ENCODE data around the gene ZNF766.

DNA sequence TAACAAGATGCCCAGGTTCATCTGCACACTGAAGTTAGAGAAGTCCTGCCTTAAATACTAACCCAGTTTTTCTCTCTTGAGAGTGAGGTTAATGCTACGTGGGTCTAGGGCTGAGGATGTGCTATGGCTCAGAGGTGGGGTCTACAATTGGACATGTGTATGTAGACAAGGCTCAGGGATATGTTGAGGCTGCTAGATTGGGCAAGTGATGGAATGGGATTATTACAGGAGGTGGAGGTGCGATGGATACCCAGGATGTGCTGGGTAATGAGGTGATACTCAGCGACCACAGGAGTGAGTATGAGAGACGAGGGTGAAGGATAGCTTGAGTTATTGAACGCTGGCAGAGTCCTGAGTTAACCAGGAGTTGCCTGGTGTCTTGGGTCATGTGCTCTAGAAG, 41.4 kb upstream of the ZNF766 start:
- TF ChIP-seq, protein P1, sequence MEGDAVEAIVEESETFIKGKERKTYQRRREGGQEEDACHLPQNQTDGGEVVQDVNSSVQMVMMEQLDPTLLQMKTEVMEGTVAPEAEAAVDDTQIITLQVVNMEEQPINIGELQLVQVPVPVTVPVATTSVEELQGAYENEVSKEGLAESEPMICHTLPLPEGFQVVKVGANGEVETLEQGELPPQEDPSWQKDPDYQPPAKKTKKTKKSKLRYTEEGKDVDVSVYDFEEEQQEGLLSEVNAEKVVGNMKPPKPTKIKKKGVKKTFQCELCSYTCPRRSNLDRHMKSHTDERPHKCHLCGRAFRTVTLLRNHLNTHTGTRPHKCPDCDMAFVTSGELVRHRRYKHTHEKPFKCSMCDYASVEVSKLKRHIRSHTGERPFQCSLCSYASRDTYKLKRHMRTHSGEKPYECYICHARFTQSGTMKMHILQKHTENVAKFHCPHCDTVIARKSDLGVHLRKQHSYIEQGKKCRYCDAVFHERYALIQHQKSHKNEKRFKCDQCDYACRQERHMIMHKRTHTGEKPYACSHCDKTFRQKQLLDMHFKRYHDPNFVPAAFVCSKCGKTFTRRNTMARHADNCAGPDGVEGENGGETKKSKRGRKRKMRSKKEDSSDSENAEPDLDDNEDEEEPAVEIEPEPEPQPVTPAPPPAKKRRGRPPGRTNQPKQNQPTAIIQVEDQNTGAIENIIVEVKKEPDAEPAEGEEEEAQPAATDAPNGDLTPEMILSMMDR (optimal IDR thresholded peaks at IDR 0.05 in 1 of 3, IDR thresholded peaks at IDR 0.05 in 1 of 3, conservative IDR thresholded peaks at IDR 0.05 in 1 of 3; ENCODE audit: extremely low read depth in 1 of 3, insufficient read depth in 2 of 3, low read length in 3 of 3), result no peak
- no peak for TF ChIP-seq EZH2 (IDR thresholded peaks at IDR 0.05; ENCODE audit: low read length)

All from keratinocyte (primary cell).